WTC11 (cell line): Measurements from ENCODE around the gene MAGEF1. TPM values are rescaled to one million over a fixed set of nuclear protein-coding genes. Genes with fewer than 3 reads are reported as not detected.
A peak's percentile ranks its signal among the peaks of the same experiment; 100 is the strongest.

ENCODE experiments used
- ATAC-seq: fragments of 200-7000 bp; cut with Tn5 transposase; 2 replicates; pipeline ENCODE4 v1.10.0; 2021; ENCODE audit warnings: mild to moderate bottlenecking, moderate library complexity
- Bru-seq: library from RNA; stranded (reverse); fragments of 400-500 nt; gene quantifications from one replicate; lab custom pipeline; 2021; lab: Mats Ljungman, UMichigan
- CTCF ChIA-PET: fragments of 300-600 bp; sonication (Branson Sonifier 250); formaldehyde crosslinking; loops from one replicate; lab custom pipeline; 2021; ENCODE audit warnings: antibody characterized with exemption; lab: Charles Lee
- POLR2A ChIA-PET: fragments of 350-600 bp; sonication (Branson Sonifier 250); formaldehyde crosslinking; loops from one replicate; lab custom pipeline; 2021; ENCODE audit warnings: antibody characterized with exemption; lab: Charles Lee
- DNase-seq: peaks from one replicate; pipeline ENCODE4 v3.0.0; 2021; ENCODE audit warnings: low spot score
- H3K27ac Mint-ChIP-seq: 2 replicates; pipeline ENCODE4 v1.8.0; 2021; ENCODE audit warnings: mixed read lengths
- H3K27me3 Mint-ChIP-seq: 2 replicates; pipeline ENCODE4 v1.8.0; 2021; ENCODE audit warnings: low read depth, mild to moderate bottlenecking, moderate library complexity, mixed read lengths
- H3K36me3 Mint-ChIP-seq: 2 replicates; pipeline ENCODE4 v1.8.0; 2021; ENCODE audit warnings: mixed read lengths
- H3K4me1 Mint-ChIP-seq: 2 replicates; pipeline ENCODE4 v1.8.0; 2022; ENCODE audit warnings: mixed read lengths
- H3K4me3 Mint-ChIP-seq: 2 replicates; pipeline ENCODE4 v1.8.0; 2021; ENCODE audit warnings: mild to moderate bottlenecking, moderate library complexity, mixed read lengths
- H3K9me3 Mint-ChIP-seq: 2 replicates; pipeline ENCODE4 v1.8.0; 2021; ENCODE audit warnings: mixed read lengths
- ARID4B ChIP-seq: sonication (generic); formaldehyde crosslinking; IDR thresholded peaks from 2 replicates; pipeline ENCODE4 v1.8.0; 2023; ENCODE audit warnings: missing genetic modification reagents, mild to moderate bottlenecking, borderline replicate concordance
- CBFB ChIP-seq: sonication (generic); formaldehyde crosslinking; IDR thresholded peaks from 2 replicates; pipeline ENCODE4 v1.8.1; 2022; ENCODE audit warnings: mild to moderate bottlenecking, low read depth, missing genetic modification reagents
- CREB1 ChIP-seq: sonication (generic); formaldehyde crosslinking; IDR thresholded peaks from 2 replicates; pipeline ENCODE4 v1.8.0; 2023; ENCODE audit warnings: mild to moderate bottlenecking, missing genetic modification reagents
- ELF4 ChIP-seq: sonication (generic); formaldehyde crosslinking; IDR thresholded peaks from 2 replicates; pipeline ENCODE4 v1.8.1; 2022; ENCODE audit warnings: low read depth, mild to moderate bottlenecking, moderate library complexity, missing genetic modification reagents
- ESRRA ChIP-seq: sonication (generic); formaldehyde crosslinking; IDR thresholded peaks from 2 replicates; pipeline ENCODE4 v1.8.1; 2022; ENCODE audit warnings: mild to moderate bottlenecking, missing genetic modification reagents, borderline replicate concordance
- FOXP1 ChIP-seq: sonication (generic); formaldehyde crosslinking; IDR thresholded peaks from 2 replicates; pipeline ENCODE4 v1.8.0; 2022; ENCODE audit warnings: missing genetic modification reagents, mild to moderate bottlenecking, moderate library complexity, borderline replicate concordance
- GABPB1 ChIP-seq: sonication (generic); formaldehyde crosslinking; IDR thresholded peaks from 2 replicates; pipeline ENCODE4 v1.8.1; 2023; ENCODE audit warnings: mild to moderate bottlenecking, missing genetic modification reagents
- KAT7 ChIP-seq: sonication (generic); formaldehyde crosslinking; IDR thresholded peaks from 2 replicates; pipeline ENCODE4 v1.8.1; 2023; ENCODE audit warnings: missing genetic modification reagents, mild to moderate bottlenecking, borderline replicate concordance
- MAX ChIP-seq: sonication (generic); formaldehyde crosslinking; IDR thresholded peaks from 2 replicates; pipeline ENCODE4 v1.8.0; 2022; ENCODE audit warnings: mild to moderate bottlenecking, missing genetic modification reagents
- MYBL2 ChIP-seq: sonication (generic); formaldehyde crosslinking; IDR thresholded peaks from 2 replicates; pipeline ENCODE4 v1.8.1; 2023; ENCODE audit warnings: mild to moderate bottlenecking, moderate library complexity, missing genetic modification reagents
- NFE2L1 ChIP-seq: sonication (generic); formaldehyde crosslinking; IDR thresholded peaks from 2 replicates; pipeline ENCODE4 v1.8.1; 2023; ENCODE audit warnings: missing genetic modification reagents
- NR2C2 ChIP-seq: sonication (generic); formaldehyde crosslinking; IDR thresholded peaks from 2 replicates; pipeline ENCODE4 v1.8.0; 2022; ENCODE audit warnings: mild to moderate bottlenecking, missing genetic modification reagents
- TEAD1 ChIP-seq: sonication (generic); formaldehyde crosslinking; IDR thresholded peaks from 2 replicates; pipeline ENCODE4 v1.8.0; 2022; ENCODE audit warnings: mild to moderate bottlenecking, missing genetic modification reagents
- TEAD4 ChIP-seq: sonication (generic); formaldehyde crosslinking; IDR thresholded peaks from 2 replicates; pipeline ENCODE4 v1.8.0; 2022; ENCODE audit warnings: mild to moderate bottlenecking, missing genetic modification reagents
- long read RNA-seq, 3 experiments: library from RNA in 1 of 3; library from capped mRNA in 1 of 3; library from polyadenylated mRNA in 1 of 3; unstranded in 2 of 3; stranded (forward) in 1 of 3; transcript quantifications; one replicate each; pipeline ENCODE4 v2.0.0, GENCODE V29; 2021
- total RNA-seq: library from RNA; stranded (reverse); gene quantifications from 3 replicates; pipeline ENCODE4 v1.2.3, GENCODE V29; 2021
- TF ChIP-seq, protein P1 (sequence below): sonication (generic); formaldehyde crosslinking; IDR thresholded peaks from 2 replicates; pipeline ENCODE4 v1.8.0; 2022; ENCODE audit warnings: missing genetic modification reagents
- TF ChIP-seq, protein P2 (sequence below): fragments of 250-450 bp; sonication (Bioruptor Pico); IDR thresholded peaks from 2 replicates; pipeline ENCODE4 v1.9.0; 2021; ENCODE audit warnings: mild to moderate bottlenecking, borderline replicate concordance
- TF ChIP-seq, protein P3 (sequence below): sonication (generic); formaldehyde crosslinking; IDR thresholded peaks from 2 replicates; pipeline ENCODE4 v1.8.0; 2023; ENCODE audit warnings: mild to moderate bottlenecking, missing genetic modification reagents

The MAGEF1 gene
- total RNA-seq (59.1 to 72.9 TPM (median 63.1 TPM) in 3 replicates), Bru-seq, nascent RNA (percentile 98 among the genes with signal in this experiment)
- long read RNA-seq, experiment 1, transcript MAGEF1-201 (1 exons, 1,636 nt) = major isoform, 236 of 237 reads
- long read RNA-seq, experiment 1, partial matches to known transcripts = 0 of 237 reads
- long read RNA-seq, experiment 1, other reads (novel, unspliced or antisense) = 1 of 237 reads
- long read RNA-seq, experiment 2, transcript MAGEF1-201 (1 exons, 1,636 nt) = major isoform, 105 of 105 reads
- long read RNA-seq, experiment 2, partial matches to known transcripts = 0 of 105 reads
- long read RNA-seq, experiment 2, other reads (novel, unspliced or antisense) = 0 of 105 reads
- long read RNA-seq, experiment 3, transcript MAGEF1-201 (1 exons, 1,636 nt) = major isoform, 171 of 172 reads
- long read RNA-seq, experiment 3, partial matches to known transcripts = 0 of 172 reads
- long read RNA-seq, experiment 3, other reads (novel, unspliced or antisense) = 1 of 172 reads

DNA sequence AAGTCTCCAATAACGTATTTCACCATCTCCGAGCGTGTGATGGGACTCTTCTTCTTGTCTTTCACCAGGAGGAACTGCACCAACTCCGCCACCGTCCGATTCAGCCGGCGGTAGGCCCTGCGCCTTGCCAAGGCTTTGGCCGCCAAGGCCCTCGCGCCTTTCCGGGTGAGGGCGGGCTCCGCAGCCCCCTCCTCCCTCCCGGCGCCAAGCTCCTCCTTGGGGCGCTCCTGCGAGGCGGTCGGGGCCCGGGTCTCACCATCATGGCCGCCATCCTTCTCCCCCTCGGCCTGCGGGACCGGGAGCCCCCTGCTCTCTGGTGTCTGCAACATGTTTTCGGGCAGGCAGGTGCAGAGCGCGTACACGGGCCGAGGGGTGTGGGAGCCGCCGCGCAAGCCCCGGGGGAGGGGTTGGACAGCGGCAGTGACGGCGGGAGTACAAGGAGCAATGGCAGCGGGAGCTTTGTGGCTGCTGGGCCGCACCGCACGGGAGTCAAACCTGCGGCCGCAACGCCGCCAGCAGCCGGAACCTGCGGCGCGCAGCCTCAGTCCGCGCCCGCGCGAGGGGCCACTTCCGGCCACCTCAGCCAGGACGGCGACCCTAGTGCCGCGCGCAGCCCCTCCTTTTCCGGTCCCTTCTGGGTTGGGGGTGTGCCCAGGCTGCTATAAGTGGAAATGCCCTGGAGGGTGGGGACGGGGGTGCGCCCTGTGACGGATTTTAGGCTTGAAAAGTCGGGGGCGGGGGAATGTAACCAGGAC lies at the start of gene MAGEF1:
MAGEF1 (minus strand) TSS at position 572 of the 755 bp plus-strand sequence; CDS start at position 329, 243 bp downstream.
- H3K27me3 Mint-ChIP-seq = no peaks in the 10 kb centered on the region; the same call in 1 of the 2 replicates
- peaks cover 37% of the 10 kb centered on the region for H3K4me1 Mint-ChIP-seq
- POLR2A ChIA-PET = interaction anchor here (0.8 to 1.5 kb wide), 7 partner anchors 15 to 150 kb away, joined by 3 to 4 read pairs (median 3); partner anchors contain the start of gene EPHB3
- TF ChIP-seq NFE2L1 (CRISPR knock-in tag) (peak; percentile 25; the same call in 1 of the 2 replicates), ELF4 (no peak), ESRRA (CRISPR knock-in tag) (0 out of 2 replicates have a peak, but pooled peaks have one; percentile 61), CBFB (CRISPR knock-in tag) (no peak), FOXP1 (CRISPR knock-in tag) (peak; percentile 94; the same call in 1 of the 2 replicates), MAX (CRISPR knock-in tag) (peak; percentile 88), GABPB1 (peak; percentile 86), NR2C2 (CRISPR knock-in tag) (peak; percentile 59), KAT7 (CRISPR knock-in tag) (peak; percentile 95; the same call in 1 of the 2 replicates), TEAD1 (CRISPR knock-in tag) (peak; percentile 49; the same call in 1 of the 2 replicates), MYBL2 (peak; percentile 87; the same call in 1 of the 2 replicates), ARID4B (CRISPR knock-in tag) (0 out of 2 replicates have a peak, but pooled peaks have one; percentile 73), TEAD4 (no peak), CREB1 (CRISPR knock-in tag) (peak; percentile 90)
- TF ChIP-seq, protein P1, sequence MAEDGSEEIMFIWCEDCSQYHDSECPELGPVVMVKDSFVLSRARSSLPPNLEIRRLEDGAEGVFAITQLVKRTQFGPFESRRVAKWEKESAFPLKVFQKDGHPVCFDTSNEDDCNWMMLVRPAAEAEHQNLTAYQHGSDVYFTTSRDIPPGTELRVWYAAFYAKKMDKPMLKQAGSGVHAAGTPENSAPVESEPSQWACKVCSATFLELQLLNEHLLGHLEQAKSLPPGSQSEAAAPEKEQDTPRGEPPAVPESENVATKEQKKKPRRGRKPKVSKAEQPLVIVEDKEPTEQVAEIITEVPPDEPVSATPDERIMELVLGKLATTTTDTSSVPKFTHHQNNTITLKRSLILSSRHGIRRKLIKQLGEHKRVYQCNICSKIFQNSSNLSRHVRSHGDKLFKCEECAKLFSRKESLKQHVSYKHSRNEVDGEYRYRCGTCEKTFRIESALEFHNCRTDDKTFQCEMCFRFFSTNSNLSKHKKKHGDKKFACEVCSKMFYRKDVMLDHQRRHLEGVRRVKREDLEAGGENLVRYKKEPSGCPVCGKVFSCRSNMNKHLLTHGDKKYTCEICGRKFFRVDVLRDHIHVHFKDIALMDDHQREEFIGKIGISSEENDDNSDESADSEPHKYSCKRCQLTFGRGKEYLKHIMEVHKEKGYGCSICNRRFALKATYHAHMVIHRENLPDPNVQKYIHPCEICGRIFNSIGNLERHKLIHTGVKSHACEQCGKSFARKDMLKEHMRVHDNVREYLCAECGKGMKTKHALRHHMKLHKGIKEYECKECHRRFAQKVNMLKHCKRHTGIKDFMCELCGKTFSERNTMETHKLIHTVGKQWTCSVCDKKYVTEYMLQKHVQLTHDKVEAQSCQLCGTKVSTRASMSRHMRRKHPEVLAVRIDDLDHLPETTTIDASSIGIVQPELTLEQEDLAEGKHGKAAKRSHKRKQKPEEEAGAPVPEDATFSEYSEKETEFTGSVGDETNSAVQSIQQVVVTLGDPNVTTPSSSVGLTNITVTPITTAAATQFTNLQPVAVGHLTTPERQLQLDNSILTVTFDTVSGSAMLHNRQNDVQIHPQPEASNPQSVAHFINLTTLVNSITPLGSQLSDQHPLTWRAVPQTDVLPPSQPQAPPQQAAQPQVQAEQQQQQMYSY (CRISPR knock-in tag) = peak; percentile 53; the same call in 1 of the 2 replicates
- TF ChIP-seq, protein P2, sequence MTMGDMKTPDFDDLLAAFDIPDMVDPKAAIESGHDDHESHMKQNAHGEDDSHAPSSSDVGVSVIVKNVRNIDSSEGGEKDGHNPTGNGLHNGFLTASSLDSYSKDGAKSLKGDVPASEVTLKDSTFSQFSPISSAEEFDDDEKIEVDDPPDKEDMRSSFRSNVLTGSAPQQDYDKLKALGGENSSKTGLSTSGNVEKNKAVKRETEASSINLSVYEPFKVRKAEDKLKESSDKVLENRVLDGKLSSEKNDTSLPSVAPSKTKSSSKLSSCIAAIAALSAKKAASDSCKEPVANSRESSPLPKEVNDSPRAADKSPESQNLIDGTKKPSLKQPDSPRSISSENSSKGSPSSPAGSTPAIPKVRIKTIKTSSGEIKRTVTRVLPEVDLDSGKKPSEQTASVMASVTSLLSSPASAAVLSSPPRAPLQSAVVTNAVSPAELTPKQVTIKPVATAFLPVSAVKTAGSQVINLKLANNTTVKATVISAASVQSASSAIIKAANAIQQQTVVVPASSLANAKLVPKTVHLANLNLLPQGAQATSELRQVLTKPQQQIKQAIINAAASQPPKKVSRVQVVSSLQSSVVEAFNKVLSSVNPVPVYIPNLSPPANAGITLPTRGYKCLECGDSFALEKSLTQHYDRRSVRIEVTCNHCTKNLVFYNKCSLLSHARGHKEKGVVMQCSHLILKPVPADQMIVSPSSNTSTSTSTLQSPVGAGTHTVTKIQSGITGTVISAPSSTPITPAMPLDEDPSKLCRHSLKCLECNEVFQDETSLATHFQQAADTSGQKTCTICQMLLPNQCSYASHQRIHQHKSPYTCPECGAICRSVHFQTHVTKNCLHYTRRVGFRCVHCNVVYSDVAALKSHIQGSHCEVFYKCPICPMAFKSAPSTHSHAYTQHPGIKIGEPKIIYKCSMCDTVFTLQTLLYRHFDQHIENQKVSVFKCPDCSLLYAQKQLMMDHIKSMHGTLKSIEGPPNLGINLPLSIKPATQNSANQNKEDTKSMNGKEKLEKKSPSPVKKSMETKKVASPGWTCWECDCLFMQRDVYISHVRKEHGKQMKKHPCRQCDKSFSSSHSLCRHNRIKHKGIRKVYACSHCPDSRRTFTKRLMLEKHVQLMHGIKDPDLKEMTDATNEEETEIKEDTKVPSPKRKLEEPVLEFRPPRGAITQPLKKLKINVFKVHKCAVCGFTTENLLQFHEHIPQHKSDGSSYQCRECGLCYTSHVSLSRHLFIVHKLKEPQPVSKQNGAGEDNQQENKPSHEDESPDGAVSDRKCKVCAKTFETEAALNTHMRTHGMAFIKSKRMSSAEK (CRISPR knock-in tag) = 0 out of 2 replicates have a peak, but pooled peaks have one; percentile 34
- TF ChIP-seq, protein P3, sequence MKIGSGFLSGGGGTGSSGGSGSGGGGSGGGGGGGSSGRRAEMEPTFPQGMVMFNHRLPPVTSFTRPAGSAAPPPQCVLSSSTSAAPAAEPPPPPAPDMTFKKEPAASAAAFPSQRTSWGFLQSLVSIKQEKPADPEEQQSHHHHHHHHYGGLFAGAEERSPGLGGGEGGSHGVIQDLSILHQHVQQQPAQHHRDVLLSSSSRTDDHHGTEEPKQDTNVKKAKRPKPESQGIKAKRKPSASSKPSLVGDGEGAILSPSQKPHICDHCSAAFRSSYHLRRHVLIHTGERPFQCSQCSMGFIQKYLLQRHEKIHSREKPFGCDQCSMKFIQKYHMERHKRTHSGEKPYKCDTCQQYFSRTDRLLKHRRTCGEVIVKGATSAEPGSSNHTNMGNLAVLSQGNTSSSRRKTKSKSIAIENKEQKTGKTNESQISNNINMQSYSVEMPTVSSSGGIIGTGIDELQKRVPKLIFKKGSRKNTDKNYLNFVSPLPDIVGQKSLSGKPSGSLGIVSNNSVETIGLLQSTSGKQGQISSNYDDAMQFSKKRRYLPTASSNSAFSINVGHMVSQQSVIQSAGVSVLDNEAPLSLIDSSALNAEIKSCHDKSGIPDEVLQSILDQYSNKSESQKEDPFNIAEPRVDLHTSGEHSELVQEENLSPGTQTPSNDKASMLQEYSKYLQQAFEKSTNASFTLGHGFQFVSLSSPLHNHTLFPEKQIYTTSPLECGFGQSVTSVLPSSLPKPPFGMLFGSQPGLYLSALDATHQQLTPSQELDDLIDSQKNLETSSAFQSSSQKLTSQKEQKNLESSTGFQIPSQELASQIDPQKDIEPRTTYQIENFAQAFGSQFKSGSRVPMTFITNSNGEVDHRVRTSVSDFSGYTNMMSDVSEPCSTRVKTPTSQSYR (CRISPR knock-in tag) = peak; percentile 90

More for the DNA sequence above, at the start of gene MAGEF1:
- CTCF ChIA-PET = interaction anchor here (0.8 to 1.5 kb wide), 7 partner anchors 15 to 150 kb away, joined by 3 to 11 read pairs (median 3); partner anchors contain the start of gene EPHB3
- Mint-ChIP-seq H3K27ac (peak within 1 kb of the TSS; percentile 98), H3K9me3 (peaks cover 21% of the 10 kb centered on the region), H3K4me3 (peak within 1 kb of the TSS; percentile 94), H3K36me3 (peaks cover 43% of the 10 kb centered on the region)
- ATAC-seq (peak; percentile 94), DNase-seq (peak; percentile 92)
